Uterus (tissue), 2 donors: Measurements from ENCODE around the gene KRT4.

Experiments used
- CTCF ChIP-seq, 4 experiments: fragments of 200-600 bp in 2 of 4; fragments of 450-650 bp in 2 of 4; sonication (generic) in 2 of 4; IDR thresholded peaks; one replicate each; pipeline ENCODE4 v1.5.1; 2016 to 2019; ENCODE audit warnings: antibody characterized with exemption in 4 of 4, mild to moderate bottlenecking in 2 of 4, moderate library complexity in 1 of 4
- POLR2A ChIP-seq, 2 donors: fragments of 450-650 bp; IDR thresholded peaks; one replicate each; pipeline ENCODE4 v1.6.1; 2016; ENCODE audit warnings: antibody characterized with exemption in 2 of 2, mild to moderate bottlenecking in 1 of 2, moderate library complexity in 1 of 2

GRCh38 chr12:52763036-52763659, 50.8 kb downstream of the KRT4 start:
- TF ChIP-seq CTCF (IDR thresholded peaks at IDR 0.05): no peak
- TF ChIP-seq POLR2A (IDR thresholded peaks at IDR 0.05): no peak
